ENCODE measurements around the gene DMBT1. TPM values are rescaled to one million over a fixed set of nuclear protein-coding genes. Genes with fewer than 3 reads are reported as not detected.

DMBT1 gene
- total RNA-seq, 1 experiment from 2014 or later = 0.13 TPM

DNA sequence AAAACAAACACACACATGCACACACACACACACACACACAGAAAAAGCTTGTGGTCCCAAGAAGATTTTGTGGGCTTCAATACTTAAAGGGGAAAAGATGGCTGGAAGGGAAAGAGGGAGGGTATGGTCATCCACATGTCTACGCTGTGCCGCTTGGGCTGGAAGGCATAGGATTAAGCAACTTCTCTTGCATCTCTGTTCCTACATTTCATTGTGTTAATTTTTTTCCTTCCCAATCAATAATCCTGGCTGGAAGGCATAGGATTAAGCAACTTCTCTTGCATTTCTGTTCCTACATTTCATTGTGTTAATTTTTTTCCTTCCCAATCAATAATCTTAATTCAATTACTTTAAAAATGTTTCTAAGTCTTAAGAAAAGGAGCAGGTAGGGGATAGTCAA lies 108.5 kb downstream of the DMBT1 start:
- H3K36me3 Mint-ChIP-seq = no peaks in the 10 kb centered on the region
- ATAC-seq = no peak

More for the DNA sequence above, 108.5 kb downstream of the DMBT1 start:
- CTCF ChIA-PET = interaction anchor here (0.7 to 4.4 kb wide), 4 partner anchors 12 to 389 kb away, joined by 3 to 18 read pairs (median 3); no protein-coding TSS in a partner anchor
- DNase-seq (ENCODE audit: low spot score) = no peak
- no peak for TF ChIP-seq ZNF219 (CRISPR knock-in tag; IDR thresholded peaks at IDR 0.05; ENCODE audit: borderline replicate concordance)
- TF ChIP-seq, protein P1, sequence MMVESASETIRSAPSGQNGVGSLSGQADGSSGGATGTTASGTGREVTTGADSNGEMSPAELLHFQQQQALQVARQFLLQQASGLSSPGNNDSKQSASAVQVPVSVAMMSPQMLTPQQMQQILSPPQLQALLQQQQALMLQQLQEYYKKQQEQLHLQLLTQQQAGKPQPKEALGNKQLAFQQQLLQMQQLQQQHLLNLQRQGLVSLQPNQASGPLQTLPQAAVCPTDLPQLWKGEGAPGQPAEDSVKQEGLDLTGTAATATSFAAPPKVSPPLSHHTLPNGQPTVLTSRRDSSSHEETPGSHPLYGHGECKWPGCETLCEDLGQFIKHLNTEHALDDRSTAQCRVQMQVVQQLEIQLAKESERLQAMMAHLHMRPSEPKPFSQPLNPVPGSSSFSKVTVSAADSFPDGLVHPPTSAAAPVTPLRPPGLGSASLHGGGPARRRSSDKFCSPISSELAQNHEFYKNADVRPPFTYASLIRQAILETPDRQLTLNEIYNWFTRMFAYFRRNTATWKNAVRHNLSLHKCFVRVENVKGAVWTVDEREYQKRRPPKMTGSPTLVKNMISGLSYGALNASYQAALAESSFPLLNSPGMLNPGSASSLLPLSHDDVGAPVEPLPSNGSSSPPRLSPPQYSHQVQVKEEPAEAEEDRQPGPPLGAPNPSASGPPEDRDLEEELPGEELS (CRISPR knock-in tag; IDR thresholded peaks at IDR 0.05) = no peak
- TF ChIP-seq, protein P2, sequence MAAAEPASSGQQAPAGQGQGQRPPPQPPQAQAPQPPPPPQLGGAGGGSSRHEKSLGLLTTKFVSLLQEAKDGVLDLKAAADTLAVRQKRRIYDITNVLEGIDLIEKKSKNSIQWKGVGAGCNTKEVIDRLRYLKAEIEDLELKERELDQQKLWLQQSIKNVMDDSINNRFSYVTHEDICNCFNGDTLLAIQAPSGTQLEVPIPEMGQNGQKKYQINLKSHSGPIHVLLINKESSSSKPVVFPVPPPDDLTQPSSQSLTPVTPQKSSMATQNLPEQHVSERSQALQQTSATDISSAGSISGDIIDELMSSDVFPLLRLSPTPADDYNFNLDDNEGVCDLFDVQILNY (CRISPR knock-in tag; IDR thresholded peaks at IDR 0.05) = no peak
- TF ChIP-seq NFE2L1 (CRISPR knock-in tag; IDR thresholded peaks at IDR 0.05) = no peak
- no peak for TF ChIP-seq ZNF396 (CRISPR knock-in tag; IDR thresholded peaks at IDR 0.05; ENCODE audit: borderline replicate concordance)
- TF ChIP-seq, protein P3, sequence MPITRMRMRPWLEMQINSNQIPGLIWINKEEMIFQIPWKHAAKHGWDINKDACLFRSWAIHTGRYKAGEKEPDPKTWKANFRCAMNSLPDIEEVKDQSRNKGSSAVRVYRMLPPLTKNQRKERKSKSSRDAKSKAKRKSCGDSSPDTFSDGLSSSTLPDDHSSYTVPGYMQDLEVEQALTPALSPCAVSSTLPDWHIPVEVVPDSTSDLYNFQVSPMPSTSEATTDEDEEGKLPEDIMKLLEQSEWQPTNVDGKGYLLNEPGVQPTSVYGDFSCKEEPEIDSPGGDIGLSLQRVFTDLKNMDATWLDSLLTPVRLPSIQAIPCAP (CRISPR knock-in tag; IDR thresholded peaks at IDR 0.05) = no peak
- TF ChIP-seq FOXK1 (CRISPR knock-in tag; IDR thresholded peaks at IDR 0.05) = no peak
- TF ChIP-seq, protein P4, sequence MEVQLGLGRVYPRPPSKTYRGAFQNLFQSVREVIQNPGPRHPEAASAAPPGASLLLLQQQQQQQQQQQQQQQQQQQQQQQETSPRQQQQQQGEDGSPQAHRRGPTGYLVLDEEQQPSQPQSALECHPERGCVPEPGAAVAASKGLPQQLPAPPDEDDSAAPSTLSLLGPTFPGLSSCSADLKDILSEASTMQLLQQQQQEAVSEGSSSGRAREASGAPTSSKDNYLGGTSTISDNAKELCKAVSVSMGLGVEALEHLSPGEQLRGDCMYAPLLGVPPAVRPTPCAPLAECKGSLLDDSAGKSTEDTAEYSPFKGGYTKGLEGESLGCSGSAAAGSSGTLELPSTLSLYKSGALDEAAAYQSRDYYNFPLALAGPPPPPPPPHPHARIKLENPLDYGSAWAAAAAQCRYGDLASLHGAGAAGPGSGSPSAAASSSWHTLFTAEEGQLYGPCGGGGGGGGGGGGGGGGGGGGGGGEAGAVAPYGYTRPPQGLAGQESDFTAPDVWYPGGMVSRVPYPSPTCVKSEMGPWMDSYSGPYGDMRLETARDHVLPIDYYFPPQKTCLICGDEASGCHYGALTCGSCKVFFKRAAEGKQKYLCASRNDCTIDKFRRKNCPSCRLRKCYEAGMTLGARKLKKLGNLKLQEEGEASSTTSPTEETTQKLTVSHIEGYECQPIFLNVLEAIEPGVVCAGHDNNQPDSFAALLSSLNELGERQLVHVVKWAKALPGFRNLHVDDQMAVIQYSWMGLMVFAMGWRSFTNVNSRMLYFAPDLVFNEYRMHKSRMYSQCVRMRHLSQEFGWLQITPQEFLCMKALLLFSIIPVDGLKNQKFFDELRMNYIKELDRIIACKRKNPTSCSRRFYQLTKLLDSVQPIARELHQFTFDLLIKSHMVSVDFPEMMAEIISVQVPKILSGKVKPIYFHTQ (CRISPR knock-in tag; IDR thresholded peaks at IDR 0.05) = no peak
- no peak for TF ChIP-seq RORB (CRISPR knock-in tag; IDR thresholded peaks at IDR 0.05)
- TF ChIP-seq FOXP1 (CRISPR knock-in tag; IDR thresholded peaks at IDR 0.05; ENCODE audit: borderline replicate concordance) = no peak
- no peak for TF ChIP-seq ZNF671 (CRISPR knock-in tag; IDR thresholded peaks at IDR 0.05)
- no peak for TF ChIP-seq SOX15 (CRISPR knock-in tag; IDR thresholded peaks at IDR 0.05)
- TF ChIP-seq, protein P5, sequence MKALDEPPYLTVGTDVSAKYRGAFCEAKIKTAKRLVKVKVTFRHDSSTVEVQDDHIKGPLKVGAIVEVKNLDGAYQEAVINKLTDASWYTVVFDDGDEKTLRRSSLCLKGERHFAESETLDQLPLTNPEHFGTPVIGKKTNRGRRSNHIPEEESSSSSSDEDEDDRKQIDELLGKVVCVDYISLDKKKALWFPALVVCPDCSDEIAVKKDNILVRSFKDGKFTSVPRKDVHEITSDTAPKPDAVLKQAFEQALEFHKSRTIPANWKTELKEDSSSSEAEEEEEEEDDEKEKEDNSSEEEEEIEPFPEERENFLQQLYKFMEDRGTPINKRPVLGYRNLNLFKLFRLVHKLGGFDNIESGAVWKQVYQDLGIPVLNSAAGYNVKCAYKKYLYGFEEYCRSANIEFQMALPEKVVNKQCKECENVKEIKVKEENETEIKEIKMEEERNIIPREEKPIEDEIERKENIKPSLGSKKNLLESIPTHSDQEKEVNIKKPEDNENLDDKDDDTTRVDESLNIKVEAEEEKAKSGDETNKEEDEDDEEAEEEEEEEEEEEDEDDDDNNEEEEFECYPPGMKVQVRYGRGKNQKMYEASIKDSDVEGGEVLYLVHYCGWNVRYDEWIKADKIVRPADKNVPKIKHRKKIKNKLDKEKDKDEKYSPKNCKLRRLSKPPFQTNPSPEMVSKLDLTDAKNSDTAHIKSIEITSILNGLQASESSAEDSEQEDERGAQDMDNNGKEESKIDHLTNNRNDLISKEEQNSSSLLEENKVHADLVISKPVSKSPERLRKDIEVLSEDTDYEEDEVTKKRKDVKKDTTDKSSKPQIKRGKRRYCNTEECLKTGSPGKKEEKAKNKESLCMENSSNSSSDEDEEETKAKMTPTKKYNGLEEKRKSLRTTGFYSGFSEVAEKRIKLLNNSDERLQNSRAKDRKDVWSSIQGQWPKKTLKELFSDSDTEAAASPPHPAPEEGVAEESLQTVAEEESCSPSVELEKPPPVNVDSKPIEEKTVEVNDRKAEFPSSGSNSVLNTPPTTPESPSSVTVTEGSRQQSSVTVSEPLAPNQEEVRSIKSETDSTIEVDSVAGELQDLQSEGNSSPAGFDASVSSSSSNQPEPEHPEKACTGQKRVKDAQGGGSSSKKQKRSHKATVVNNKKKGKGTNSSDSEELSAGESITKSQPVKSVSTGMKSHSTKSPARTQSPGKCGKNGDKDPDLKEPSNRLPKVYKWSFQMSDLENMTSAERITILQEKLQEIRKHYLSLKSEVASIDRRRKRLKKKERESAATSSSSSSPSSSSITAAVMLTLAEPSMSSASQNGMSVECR (CRISPR knock-in tag; IDR thresholded peaks at IDR 0.05; ENCODE audit: borderline replicate concordance) = no peak
- no peak for TF ChIP-seq OVOL2 (CRISPR knock-in tag; IDR thresholded peaks at IDR 0.05; ENCODE audit: borderline replicate concordance)
- H3K27me3 Mint-ChIP-seq (ENCODE audit: low read depth) = no peaks in the 10 kb centered on the region; the same call in 1 of the 2 replicates
- H3K4me1 Mint-ChIP-seq = peaks cover 15% of the 10 kb centered on the region
- no peak overlapping the region for H3K4me3 Mint-ChIP-seq
- H3K9me3 Mint-ChIP-seq = 0 out of 2 replicates have a peak, but pooled peaks cover 6% of the 10 kb centered on the region
- POLR2A ChIA-PET = no interaction called here
- no peak overlapping the region for H3K27ac Mint-ChIP-seq
